LNCaP clone FGC (cell line): Measurements from ENCODE around the gene CLCN4.

ENCODE experiments used
- DNase-seq: peaks from one replicate; pipeline ENCODE4 v3.0.0-alpha.2; 2011; ENCODE audit warnings: low read depth
- H3K4me3 ChIP-seq: 2 replicates; pipeline ENCODE4 v1.5.1; 2011; ENCODE audit warnings: mild to moderate bottlenecking, low read depth, low read length, control low read depth
- CTCF ChIP-seq: IDR thresholded peaks from 2 replicates; pipeline ENCODE4 v1.5.1; 2012; ENCODE audit warnings: mild to moderate bottlenecking; ENCODE audit not compliant: control insufficient read depth, insufficient read depth; ENCODE audit errors: extremely low read depth

CLCN4 gene

GRCh38 chrX:10126834-10127233, 29.9 kb upstream of the CLCN4 start:
- no peak for TF ChIP-seq CTCF
- no peak for DNase-seq
- no peak overlapping the region for H3K4me3 ChIP-seq

GRCh38 chrX:10128386-10128785, 28.4 kb upstream of the CLCN4 start:
- no peak for TF ChIP-seq CTCF
- DNase-seq: no peak

GRCh38 chrX:10129229-10129628, 27.5 kb upstream of the CLCN4 start:
- no peak overlapping the region for H3K4me3 ChIP-seq
- no peak for TF ChIP-seq CTCF
- no peak for DNase-seq

More at GRCh38 chrX:10128386-10128785, 28.4 kb upstream of the CLCN4 start:
- H3K4me3 ChIP-seq: no peak overlapping the region

GRCh38 chrX:10130354-10130753, 26.4 kb upstream of the CLCN4 start:
- H3K4me3 ChIP-seq: no peak overlapping the region
- no peak for TF ChIP-seq CTCF
- no peak for DNase-seq

GRCh38 chrX:10133980-10134676, 22.6 kb upstream of the CLCN4 start:
- no peak for DNase-seq
- TF ChIP-seq CTCF: no peak
- no peak overlapping the region for H3K4me3 ChIP-seq

GRCh38 chrX:10134921-10135320, 21.9 kb upstream of the CLCN4 start:
- no peak overlapping the region for H3K4me3 ChIP-seq
- no peak for TF ChIP-seq CTCF
- DNase-seq: no peak

GRCh38 chrX:10135561-10136399, 21.0 kb upstream of the CLCN4 start:
- no peak for TF ChIP-seq CTCF
- DNase-seq: peak; percentile 32
- H3K4me3 ChIP-seq: no peak overlapping the region
